OCI-LY3 (cell line): Measurements from ENCODE around the gene SLC25A25.

Source experiments
- EZH2phosphoT487 ChIP-seq: fragments of 200-600 bp; shearing (Covaris generic); IDR thresholded peaks from 2 replicates; pipeline ENCODE4 v1.6.1; 2018; ENCODE audit warnings: antibody characterized with exemption, mixed run types, low read depth
- TF ChIP-seq, protein P1 (sequence below): fragments of 200-600, 300-600 bp; sonication (generic); IDR thresholded peaks from 2 replicates; pipeline ENCODE4 v1.5.1; 2014; ENCODE audit warnings: antibody characterized with exemption, low read length, low read depth

GRCh38 chr9:128059365-128059983, 8.6 kb upstream of the SLC25A25 start:
- TF ChIP-seq, protein P1, sequence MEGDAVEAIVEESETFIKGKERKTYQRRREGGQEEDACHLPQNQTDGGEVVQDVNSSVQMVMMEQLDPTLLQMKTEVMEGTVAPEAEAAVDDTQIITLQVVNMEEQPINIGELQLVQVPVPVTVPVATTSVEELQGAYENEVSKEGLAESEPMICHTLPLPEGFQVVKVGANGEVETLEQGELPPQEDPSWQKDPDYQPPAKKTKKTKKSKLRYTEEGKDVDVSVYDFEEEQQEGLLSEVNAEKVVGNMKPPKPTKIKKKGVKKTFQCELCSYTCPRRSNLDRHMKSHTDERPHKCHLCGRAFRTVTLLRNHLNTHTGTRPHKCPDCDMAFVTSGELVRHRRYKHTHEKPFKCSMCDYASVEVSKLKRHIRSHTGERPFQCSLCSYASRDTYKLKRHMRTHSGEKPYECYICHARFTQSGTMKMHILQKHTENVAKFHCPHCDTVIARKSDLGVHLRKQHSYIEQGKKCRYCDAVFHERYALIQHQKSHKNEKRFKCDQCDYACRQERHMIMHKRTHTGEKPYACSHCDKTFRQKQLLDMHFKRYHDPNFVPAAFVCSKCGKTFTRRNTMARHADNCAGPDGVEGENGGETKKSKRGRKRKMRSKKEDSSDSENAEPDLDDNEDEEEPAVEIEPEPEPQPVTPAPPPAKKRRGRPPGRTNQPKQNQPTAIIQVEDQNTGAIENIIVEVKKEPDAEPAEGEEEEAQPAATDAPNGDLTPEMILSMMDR = no peak
- TF ChIP-seq EZH2phosphoT487 = no peak
